GM21723 (cell line): Measurements from ENCODE around the gene MLLT10.
"Not testable (repeated sequence)": the region's sequence is repeated elsewhere in the genome, so short reads cannot be mapped to it uniquely, and the experiment has no call there.

Experiments
- ATAC-seq: cut with Tn5 transposase; IDR thresholded peaks from one replicate; pipeline ENCODE4 v1.9.1; 2021; ENCODE audit warnings: mild to moderate bottlenecking, moderate library complexity; ENCODE audit not compliant: unreplicated experiment

MLLT10 gene

DNA sequence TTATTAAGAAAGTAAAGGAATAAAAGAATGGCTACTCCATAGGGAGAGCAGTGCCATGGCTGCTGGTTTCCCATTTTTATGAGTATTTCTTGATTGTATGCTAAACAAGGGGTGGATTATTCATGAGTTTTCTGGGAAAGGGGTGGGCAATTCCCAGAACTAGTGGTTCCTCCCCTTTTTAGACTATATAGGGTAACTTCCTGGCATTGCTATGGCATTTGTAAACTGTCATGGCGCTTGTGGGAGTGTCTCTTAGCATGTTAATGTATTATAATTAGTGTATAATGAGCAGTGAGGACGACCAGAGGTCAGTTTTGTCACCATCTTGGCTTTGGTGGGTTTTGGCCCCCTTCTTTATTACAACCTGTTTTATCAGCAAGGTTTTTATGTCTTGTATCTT is 40.5 kb downstream of the MLLT10 start:
- not testable (repeated sequence) for ATAC-seq

DNA sequence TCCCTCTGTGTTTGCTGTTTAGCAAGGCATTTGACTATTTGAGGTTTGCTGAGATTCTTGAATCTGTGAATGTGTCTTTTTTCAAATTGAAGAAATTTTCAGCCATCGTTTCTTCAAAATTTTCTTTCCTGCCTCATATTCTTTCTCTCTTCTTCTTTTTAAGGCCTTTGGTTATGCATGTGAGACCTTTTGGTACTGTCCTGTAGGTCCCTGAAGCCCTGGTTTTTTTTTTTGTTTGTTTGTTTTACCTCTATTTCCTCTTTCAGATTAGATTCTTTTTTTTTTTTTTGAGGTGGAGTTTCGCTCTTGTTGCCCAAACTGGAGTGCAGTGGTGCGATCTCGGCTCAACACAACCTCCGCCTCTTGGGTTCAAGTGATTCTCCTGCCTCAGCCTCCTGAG is 45.3 kb downstream of the MLLT10 start:
- no peak for ATAC-seq

DNA sequence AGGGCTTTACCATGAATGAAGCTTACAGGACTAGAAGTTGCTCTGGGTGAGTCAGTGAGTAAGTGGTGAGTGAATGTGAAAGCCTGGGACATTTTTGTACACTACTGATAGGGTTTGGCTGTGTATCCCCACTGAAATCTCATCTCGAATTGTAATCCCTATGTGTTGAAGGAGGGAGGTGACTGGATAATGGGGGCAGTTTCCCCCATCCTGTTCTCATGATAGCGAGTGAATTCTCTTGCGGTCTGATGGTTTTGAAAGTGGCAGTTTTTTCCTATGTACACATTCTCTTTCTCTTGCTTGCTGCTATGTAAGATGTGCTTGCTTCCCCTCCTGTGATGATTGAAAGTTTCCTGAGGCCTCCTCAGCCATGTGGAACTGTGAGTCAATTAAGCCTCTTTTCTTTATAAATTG is 47.4 kb downstream of the MLLT10 start:
- peak; percentile 80 for ATAC-seq

DNA sequence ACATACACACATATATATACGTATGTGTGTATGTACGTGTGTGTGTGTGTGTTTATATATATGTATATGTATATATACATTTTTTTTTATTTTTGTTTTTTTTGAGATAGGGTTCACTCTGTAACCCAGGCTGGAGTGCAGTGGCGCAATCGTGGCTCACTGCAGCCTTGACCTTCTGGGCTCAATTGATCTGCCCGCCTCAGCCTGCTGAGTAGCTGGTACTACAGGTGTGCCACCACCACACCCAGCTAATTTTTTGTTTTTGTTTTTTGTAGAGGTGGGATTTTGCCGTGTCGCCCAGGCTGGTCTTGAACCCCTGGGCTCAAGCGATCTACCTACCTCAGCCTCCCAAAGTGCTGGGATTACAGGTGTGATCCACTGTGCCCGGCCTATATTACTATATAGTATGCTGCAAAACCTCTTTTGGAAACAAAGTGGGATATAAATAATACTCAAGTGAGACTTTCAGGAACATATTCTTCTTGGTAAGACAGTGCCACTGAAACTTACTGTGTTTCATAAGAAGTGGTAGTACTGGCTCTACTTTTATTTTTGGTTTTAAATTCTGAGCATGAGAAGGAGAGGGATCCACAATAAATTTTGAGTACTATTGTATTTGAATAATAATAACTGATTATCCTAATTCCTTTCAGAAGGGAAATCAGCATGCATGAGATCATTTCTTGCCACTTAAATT is 51.0 kb downstream of the MLLT10 start:
- no peak for ATAC-seq

DNA sequence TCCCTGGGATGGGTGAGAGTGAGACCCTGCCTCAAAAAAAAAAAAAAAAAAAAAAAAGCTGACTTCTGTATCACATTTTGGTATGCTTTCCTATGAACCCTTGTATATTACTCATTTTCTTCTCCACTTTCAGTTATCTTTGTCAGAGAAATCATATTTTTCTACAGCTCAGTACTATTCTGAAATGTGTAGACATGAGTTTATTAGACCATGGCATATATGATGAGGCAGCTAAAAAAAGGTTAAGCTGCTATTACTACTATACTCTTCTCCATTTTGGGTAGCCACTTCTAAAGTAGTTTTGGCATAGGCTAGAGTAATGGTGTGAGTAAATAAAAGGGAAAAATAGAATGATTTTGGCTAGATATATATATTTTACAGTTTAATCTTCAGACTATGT is 53.4 kb downstream of the MLLT10 start:
- no peak for ATAC-seq

DNA sequence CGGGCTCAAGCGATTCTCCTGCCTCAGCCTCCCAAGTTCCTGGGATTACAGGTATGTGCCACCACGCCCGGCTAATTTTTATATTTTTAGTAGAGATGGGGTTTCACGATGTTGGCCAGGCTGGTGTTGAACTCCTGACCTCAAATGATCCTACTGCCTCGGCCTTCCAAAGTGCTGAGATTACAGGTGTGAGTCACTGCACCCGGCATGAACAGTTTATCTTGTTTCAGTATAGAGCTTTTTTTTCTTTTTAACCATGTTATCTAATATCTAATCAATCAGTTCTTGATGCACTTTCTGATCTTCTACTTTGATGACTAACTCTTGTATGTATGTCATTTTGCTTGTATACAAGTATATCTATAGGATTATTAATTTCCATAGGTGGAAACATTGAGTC is 54.1 kb downstream of the MLLT10 start:
- not testable (repeated sequence) for ATAC-seq

DNA sequence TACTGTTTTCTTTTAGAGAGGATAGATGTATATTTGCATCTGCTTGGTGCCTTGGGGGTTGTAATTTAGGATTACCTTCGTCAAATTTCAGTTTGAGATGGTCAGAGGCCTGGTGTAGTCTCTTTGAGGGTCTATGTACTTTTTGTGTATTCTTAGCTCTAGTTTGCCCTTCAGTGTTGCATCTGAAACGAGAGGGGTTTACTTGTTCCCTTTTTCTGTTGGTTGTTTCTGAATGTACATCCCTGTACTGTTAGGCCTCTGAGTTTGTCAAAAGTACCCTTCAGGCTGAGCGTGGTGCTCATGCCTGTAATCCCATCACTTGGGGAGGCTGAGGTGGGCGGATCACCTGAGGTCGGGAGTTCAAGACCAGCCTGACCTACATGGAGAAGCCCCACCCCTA is 60.0 kb downstream of the MLLT10 start:
- ATAC-seq, result no peak

DNA sequence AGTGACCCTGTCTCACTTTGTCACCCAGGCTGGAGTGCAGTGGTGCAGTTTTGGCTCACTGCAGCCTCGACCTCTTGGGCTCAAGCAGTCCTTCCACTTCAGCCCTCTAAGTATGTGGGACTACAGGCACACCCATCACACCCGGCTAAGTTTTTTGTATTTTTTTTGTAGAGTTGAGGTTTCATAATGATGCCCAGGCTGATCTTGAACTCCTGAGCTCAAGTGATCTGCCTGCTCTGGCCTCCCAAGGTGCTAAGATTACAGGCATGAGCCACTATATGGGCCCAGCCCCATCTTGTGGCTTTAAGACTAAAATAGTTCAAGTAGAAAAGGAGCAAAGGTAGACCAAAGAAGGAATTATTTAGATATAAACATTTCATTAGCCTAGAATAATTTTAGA is 65.5 kb downstream of the MLLT10 start:
- ATAC-seq, result no peak

DNA sequence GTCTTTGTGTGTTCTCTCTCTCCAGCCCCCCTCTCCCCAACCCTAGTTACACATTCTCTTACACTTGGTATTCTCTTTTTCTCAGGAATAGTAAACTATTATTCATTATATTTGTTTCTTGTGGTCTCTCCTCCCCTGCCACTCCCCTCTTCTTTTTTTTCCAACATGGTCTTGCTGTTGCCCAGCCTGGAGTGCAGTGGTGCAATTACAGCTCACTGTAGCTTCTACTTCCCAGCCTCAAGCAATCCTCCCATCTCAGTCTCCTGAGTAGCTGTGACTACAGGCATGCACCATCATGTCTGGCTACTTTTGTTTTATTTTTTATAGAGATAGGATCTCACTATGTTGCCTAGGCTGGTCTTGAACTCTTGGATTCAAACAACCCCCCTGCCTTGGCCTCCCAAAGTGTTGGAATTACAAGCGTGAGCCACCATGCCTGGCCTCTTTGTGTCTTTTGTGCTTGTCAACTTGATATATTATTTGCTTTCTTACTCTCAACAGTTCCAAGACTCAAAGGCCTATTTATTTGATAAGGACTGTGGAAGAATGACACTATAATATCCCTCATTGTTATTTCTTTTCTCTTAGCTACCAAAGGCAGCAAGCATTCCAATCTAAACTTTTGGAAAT is 66.9 kb downstream of the MLLT10 start:
- ATAC-seq, result no peak

DNA sequence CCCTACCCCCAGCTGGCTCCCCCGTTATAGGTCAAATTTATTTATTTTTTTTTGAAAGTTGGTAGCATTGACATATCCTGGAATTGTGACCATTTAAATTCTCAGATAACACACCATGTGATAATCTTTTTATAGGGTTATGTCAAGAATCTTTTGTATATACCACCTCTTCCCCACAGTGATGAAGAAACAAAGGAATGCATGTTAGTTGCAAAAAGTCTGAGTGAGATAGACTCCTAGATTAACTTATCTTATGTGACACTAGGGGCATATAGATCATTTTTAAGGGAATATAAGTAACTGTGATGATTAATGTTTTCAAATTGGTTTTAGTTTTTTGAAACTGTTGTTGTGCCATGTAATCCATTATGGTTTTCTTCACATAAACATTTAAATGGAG is 68.3 kb downstream of the MLLT10 start:
- no peak for ATAC-seq

DNA sequence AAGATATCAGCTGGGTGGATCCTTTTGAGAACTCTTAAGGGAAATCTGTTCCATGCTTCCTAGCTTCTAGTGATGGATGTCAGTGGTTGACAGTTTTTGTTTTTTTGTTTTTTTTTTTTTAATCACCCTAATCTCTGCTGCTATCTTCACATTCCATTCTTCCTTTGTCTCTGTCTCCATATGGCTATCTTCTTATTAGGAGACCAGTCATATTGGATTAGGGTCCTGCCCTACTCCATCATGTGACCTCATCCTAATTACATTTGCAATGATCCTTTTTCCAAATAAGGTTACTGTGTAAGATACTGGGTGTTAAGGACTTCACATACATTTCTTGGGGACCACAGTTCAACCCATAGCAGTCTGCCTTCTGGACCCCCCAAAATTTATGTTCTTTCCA is 69.7 kb downstream of the MLLT10 start:
- ATAC-seq, result no peak

DNA sequence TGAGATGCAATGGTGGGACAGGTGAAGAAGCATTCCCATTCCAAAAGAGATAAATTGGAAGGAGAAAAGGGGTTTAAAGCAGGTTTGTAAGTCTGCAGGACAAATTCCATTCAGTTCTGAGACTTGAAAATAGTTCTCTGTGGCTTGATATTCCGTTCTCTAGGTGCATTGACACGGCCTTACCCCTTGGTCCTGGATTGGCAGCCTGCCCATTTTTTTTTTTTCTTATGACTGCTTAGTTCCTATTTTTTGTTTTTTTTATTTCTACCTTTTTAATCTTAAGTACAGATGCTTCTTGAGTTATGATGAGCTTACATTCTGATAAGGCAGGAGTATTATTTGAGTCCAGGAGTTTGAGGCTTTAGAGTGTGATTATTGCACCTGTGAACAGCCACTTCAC is 70.6 kb downstream of the MLLT10 start:
- no peak for ATAC-seq

DNA sequence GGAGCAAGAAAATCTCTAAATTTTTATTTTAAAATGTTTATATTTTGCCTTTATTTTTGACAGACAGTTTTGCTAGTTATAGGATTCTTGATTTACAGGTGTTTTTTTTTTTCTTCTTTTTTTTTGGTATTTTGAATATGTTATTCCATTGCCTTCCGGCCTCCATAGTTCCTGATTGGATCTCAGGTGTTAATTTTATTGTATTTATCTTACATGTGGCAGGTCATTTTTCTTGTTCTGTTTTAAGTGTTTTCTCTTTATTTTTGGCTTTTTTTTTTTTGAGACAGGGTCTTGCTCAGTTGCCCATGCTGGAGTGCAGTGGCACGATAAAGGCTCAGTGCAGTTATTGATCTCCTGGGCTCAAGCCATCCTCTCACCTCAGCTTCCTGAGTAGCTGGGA is 73.9 kb downstream of the MLLT10 start:
- ATAC-seq, result no peak

DNA sequence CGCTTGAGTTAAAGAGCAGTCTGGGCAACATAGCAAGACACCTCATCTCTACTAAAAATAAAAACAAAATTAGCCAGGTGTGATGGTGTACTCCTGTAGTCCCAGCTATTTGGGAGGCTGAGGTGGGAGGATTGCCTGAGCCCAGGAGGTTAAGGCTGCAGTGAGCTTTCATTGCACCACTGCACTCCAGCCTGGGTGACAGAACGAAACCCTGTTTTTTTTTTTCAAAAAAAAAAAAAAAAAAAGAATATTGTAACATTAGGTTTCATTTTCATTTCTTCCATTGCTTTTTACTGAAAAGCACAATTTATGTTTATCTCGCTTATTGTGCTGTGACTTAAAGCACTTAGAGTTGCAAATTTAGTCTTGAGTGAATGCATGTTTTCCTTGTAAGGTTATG is 80.0 kb downstream of the MLLT10 start:
- ATAC-seq, result no peak

DNA sequence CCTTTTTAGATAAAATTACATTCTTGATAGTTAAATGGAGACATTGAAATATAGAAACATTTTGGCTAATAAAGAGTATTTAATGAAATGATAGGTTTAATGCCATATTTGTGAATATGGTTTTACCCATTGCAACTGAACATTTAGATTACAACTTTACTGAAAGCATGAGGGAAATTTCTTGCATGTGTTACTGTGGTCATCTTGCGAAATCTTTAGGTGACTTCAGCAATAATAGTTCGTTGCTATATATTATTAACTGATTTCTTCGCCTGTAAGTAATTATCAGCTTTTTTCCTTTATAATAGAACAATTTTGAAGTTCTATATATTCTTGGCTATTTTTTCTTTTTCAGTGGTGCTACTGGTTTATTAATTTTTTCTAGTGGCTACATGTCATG is 83.2 kb downstream of the MLLT10 start:
- ATAC-seq, result no peak

DNA sequence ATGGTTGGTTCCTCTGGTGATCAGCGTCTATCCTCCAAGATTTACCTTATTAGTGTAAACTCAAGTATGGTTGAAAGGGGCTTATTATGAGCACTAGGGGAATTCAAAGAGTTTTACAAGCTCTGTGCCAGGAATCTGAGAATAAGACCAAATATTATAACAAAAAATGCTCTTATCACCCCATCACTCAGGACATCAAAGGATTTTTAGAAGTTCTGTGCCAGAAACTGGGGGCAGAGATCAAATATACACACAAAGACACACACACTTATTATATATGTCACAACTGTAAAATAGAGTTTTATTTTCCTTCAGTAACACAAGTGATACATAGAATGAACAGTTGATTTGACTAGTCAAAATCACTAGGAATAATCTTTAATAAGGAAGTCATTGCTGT is 89.3 kb downstream of the MLLT10 start:
- ATAC-seq, result no peak

DNA sequence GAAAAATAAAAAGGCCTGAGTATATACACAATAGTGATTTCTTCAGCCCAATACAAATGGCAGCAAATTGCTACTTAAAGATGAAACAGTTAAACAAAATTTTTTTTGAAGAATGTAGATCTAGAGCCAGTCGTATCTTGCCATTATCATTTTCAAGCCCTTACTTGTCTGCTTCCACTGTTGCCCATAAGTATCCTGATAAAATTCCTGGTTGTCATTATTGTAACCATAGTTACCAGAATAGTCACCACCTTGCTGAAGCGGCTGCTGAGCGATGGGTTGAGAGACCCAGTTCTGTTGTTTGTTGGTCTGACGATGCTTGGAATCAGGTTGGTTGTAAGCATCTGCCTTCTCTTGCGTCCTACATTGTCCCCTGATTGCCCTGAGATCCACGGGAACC is 90.4 kb downstream of the MLLT10 start:
- ATAC-seq, result not testable (repeated sequence)

DNA sequence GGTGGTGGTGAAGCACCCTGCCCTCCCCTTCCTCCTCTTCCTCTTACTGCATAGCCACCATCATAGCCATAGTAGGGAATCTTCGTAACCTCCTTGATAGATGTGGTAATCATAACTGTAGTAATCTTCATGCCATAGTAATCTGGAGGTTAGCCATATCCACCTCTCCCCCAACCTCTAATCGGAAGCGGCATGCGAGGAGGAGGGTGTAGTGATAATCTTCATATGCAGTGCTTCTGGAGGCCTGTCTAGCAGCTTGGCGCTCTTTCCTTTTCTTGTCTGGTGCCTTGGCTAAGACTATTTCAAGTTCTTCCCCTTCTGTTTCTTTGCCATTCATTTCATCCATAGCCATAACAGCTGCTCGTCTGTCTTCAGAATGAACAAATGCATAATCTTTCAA is 90.9 kb downstream of the MLLT10 start:
- no peak for ATAC-seq

DNA sequence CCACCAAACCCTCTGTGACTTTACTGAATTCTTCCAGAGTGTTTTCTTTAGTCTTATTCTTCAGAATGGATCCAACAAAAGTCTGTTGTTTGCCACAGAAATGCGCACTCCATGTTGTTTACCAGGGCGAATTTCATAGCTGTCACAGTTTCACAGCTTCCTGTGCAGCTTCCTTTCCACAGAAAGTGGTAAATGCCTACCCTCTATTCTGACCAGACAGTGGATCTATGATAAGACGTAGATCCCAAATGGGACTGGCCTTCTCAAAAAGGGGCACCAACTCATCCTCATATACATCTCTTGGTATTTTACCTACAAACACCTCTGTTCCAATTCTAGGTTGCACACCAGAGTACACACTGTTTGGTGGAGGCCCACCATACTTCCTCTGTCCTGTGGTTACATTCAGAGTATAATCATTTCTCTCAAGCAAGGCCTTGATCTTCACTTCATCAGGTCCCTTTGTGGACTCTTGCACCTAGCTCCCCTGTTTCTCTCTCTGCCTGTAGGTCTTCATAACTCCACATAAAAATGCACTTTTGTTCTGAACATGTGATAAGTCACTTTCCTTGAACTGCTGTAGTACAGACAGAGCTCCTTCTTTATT is 91.7 kb downstream of the MLLT10 start:
- ATAC-seq, result no peak

DNA sequence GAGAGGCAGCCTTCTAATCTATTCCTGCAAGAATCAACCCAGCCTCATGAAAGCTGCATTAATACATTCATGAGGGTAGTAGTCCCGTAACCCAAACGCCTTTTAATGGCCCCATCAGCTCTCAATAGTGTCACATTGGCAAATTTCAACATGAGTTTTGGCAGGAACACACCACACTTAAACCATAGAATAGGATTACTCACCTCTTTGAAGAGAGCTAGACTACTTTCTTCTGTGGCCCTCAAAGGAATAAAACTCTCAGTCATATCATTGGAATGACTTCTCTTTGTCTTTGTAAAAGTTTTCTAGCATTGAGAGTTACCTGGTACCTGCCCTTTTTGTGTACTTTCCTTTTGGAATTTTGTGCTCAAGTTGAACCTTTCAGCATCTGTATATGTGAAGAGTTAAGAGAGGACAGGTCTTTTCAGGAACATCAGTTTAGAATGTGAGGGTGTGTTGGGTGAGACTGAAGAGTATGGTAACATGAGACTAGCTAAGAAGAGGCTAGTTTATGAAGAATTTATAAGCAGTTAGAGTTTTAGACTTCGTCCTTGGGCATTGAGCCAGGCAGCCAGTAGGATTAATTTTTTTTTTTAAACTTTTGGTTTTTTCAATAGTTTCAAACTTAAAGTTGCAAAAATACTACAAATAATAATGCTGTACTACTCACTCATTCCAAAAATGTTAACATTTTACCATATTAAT is 92.6 kb downstream of the MLLT10 start:
- ATAC-seq, result no peak

DNA sequence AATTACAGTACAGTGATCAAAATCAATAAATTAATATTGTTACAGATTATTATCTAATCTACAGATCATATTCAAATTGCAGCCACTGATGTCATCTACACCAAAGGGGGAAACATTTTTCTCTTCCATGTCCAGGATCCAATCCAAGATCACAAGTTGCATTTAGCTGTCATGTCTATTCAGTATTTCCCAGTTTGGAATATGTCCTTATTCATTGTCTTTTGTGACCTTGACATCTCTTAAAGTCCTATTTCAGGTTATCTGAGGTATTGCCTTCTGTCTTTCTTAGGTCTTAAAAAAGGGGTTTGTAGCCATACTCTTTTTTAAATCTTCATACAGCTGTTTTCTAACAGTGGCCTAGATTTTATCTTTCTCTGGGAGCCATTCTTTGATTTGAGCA is 93.3 kb downstream of the MLLT10 start:
- no peak for ATAC-seq

DNA sequence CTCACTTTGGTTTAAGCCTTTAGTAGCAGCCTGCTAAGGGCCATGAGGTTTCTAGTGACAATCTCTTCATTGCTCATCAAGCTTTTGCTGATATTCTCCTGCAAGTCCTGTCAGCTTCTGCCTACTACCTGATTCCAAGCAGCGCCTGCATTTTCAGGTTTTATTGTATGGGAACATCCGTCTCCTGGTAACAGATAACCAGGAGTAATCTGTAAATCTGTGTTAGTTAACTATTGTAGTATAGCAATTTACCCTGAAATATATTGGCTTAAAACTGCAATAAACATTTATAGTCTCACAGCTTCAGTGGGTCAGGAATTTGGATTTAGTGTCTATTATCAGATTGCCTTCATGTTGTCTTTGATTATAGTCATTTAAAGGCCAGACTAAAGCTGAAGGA is 94.0 kb downstream of the MLLT10 start:
- no peak for ATAC-seq
